ENCODE measurements around the gene PKD1.

PKD1 gene

GRCh38 chr16:2167068-2167638 is 31.5 kb upstream of the PKD1 start:
- no peak for DNase-seq

DNA sequence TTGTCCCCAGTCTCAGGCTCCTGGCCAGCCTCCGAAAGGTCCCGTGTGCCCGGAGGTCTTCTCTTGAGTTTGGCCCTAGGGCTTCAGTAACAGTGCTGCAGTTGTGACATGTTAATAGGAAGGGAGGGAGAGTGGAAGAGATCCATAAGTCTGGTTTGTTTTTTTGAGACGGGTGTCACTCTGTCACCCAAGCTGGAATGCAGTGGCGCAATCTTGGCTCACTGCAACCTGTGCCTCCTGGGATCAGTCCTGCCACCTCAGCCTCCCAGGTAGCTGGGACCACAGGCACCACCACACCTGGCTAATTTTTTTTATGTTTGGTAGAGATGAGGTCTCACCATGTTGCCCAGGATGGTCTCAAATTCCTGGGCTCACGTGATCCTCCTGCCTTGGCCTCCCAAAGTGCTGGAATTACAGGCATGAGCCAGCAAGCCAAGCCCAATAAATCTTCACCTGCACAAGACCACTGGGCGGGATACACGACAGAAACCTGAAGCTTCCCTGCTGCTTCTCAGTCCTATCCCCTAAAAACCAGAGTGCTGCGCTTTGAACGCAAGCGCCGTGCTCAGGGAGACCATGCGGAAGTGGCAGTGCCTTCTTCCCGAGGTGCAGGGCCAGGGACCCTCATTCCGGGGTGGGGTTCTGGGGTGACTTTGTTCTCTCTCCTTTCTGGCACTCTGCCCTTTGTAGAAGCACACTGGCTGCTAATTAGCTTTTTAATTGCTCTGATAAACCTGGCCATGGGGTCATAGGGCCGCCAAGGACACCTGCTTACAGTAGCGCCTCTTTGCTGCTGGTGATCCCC is 30.8 kb upstream of the PKD1 start:
- DNase-seq, result no peak

- DNase-seq, result no peak
Observed at GRCh38 chr16:2165861-2166260, 30.2 kb upstream of the PKD1 start.

- DNase-seq, result no peak
Observed at GRCh38 chr16:2163211-2163881, 27.6 kb upstream of the PKD1 start.

GRCh38 chr16:2162676-2163118 is 27.0 kb upstream of the PKD1 start:
- no peak for DNase-seq

GRCh38 chr16:2161911-2162310 is 26.2 kb upstream of the PKD1 start:
- DNase-seq, result no peak

GRCh38 chr16:2160915-2161551 is 25.3 kb upstream of the PKD1 start:
- DNase-seq, result no peak

- DNase-seq, result no peak
Observed at GRCh38 chr16:2159175-2159838, 23.6 kb upstream of the PKD1 start.

GRCh38 chr16:2158262-2158638 is 22.6 kb upstream of the PKD1 start:
- DNase-seq, result no peak

DNA sequence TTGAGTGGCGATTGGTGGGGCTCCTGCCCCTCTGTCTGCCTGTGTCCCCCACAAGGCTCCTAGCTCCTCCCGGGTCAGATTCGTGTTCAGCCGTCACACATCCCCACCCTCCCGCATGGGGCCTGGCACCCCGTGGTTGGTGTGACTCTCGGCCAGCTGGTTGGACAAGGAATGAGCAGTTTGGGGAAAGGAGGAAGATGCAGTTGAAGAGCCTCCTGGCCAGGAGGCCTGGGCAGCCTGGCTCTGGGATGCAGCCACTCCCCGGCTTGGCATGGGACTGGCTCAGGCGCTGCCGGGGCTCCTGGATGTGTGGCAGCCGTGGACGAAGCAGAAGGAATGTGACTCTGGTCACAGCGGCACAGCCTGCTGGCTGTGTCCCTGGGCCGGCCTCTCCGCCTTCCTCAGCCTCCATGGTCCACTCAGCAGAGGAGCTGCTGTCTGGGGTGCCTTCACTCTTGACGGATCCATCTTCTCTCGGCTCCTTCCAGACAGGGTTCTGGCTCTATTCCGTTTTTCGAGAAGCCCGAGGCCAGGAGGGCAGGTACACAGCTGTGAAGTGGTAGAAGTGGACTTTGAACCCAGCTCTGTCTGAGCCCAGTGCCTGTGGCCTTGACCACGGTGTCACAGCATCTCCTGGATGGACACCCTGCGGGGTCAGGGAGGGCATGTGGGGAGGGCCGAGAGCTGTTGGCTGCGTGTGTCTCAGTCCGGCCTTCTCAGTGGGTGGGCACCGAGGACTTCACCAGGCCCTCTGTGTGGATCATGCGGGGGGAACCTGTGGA is 22.0 kb upstream of the PKD1 start:
- no peak for DNase-seq

DNA sequence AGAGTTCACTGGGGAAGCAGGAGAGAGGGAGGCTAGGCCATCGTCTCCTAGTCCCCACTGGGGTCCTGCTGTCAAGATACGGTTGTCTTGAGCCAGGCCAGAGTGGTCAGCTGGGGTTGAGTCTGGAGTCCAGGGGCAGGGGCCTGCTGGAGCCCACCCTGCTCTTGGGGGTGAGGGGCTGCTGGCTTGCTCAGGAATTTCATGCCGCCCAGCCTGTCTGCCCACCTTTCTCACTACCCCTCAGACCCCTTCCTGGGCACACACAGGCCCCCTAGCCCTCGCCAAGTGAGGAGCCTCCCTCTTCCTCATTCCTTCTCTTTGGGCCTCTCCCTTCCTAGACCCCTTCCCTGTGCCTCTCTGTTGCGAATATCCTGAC is 21.1 kb upstream of the PKD1 start:
- no peak for DNase-seq

- DNase-seq, result peak; percentile 51
Observed at GRCh38 chr16:2155977-2156848, 20.5 kb upstream of the PKD1 start.

GRCh38 chr16:2155091-2155950 is 19.6 kb upstream of the PKD1 start, which contains the start of gene TRAF7:
Gene TRAF7 (plus strand): TSS chr16:2155782. CDS start chr16:2163921, 8,139 bp downstream.
- peak; percentile 100 for DNase-seq

DNA sequence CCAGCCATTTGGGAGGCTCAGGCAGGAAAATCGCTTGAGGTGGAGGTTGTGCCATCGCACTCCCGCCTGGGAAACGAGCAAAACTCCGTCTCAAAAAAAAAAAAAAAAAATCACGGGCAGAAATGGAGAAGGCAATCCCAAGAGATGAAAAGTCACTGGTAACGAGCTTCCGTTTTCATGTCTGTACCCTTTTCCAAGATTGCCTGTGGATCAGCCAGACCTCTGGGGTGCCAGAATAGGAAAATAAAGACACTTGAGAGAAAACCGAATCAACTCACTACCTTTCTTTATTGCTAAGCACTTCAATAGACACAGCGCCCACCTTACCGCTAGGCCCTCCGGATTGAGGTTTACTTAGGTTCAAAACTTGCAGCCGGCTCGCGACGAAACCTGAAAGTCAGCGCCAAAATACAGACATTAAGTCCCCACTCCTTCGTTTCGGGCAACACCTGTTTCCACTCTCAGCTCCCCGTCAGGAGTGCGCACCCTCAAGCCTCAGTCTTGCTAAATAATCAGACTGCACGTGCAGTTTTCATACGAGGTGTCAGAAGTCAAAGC is 18.9 kb upstream of the PKD1 start:
- no peak for DNase-seq

DNA sequence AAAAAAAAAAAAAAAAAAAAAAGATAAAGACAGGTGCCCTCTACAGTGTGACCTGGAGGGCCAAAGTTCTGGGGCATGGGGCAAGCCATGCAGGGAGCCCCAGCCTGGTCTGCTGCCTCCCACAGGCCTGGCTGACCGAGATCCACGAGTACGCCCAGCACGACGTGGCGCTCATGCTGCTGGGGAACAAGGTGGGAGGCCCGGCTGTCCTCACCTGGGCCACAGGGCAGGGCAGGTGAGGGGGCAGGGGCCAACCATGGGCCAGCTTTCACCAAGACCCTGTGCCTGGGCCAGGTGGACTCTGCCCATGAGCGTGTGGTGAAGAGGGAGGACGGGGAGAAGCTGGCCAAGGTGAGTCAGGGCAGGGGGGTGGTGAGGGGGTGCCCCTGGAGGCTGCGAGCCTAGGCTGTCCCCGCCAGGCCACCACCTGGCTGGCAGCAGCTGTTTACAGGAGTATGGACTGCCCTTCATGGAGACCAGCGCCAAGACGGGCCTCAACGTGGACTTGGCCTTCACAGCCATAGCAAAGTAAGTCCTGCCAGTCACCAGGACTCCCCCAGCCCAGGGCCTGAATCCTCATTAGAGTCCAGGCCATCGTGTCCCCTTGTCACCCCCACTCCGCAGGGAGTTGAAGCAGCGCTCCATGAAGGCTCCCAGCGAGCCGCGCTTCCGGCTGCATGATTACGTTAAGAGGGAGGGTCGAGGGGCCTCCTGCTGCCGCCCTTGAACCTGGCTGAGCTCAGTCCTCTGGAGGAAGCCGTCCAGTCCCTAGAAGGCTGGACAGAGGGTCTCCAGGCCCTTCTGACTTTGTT is 17.2 kb upstream of the PKD1 start:
- DNase-seq, result no peak

DNA sequence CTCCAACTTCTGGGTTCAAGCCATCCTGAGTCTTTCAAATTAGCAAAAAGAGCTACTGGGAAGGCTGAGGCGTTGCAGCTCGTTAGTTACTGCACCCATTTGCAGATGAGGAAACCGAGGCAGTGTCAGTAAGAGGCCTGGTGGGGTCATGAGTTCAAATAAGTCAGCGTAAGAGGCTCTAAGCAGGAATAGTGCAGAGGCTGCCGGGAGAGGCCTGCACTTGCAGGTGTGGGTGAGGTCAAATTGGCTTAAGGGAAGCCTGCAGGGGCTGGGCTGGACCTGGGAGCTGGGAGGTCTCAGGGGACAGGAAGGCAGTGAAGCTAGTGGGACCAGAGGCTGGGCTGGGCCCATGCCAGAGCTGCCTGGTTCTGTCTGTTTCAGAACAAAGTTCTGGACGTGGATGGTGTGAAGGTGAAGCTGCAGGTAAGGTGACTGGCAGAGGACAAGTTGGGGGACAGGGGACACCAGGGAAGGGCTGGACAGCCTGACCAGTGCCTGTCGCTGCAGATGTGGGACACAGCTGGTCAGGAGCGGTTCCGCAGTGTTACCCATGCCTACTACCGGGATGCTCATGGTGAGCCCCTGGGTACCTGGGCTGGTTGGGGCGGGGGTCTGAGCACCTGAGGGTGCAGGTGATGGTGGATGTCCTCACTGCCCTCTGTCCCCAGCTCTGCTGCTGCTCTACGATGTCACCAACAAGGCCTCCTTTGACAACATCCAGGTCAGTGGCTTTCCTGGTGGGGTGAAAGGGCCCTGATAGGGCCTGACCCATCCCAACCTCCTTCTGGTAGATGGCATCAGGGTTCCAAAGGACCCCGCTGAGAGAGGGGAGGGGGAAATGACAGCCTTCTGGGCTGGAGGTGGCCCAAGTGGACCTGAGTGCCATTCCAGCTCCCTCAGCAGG is 15.7 kb upstream of the PKD1 start:
- no peak for DNase-seq

DNA sequence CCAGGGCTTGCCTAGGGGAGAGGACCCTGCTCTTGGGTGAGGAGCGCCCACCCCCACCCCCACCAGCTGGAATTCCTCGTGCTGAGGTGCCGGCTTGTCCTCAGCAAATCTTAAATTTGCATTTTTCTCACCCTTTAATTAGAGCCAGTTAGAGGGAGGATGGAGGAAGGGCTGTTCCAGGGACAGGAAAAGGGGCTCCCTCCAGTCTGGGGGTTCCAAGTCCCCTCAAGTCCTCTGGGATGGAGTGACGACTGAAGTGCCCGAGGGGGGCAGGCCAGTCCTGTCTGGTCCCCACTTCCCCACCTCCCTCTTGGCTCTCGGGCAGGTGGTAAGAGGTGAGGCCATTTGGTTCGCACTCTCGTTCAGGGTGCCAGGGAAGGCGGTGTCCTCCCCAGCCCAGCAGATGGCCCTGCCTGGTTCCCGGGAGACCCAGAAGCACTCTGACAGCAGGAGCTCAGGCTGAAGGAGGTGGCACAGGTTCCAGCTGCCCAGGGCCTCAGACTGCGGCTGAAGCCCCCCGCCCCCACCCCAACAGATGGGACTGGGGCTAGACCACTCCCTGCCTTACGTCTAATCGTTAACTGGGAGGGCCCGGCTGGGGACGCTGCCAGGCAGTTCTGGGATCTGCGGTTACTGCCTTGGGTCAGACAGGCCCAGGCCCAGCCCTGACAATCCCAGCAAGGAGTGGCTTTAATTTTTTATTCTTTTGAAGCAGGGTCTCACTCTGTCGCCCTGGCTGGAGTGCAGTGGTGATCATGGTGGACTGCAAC is 14.9 kb upstream of the PKD1 start:
- peak; percentile 63 for DNase-seq
